HEK293 (cell line): ENCODE data around the gene SUMO3.

Source experiments
- CTCF ChIA-PET: fragments of 350-600 bp; formaldehyde crosslinking; extraction: SDS; loops from one replicate; lab custom pipeline; 2021; ENCODE audit warnings: antibody characterized with exemption; lab: Yijun Ruan, JAX
- POLR2A ChIA-PET: fragments of 300-600 bp; formaldehyde crosslinking; extraction: SDS; loops from one replicate; lab custom pipeline; 2020; ENCODE audit warnings: antibody characterized with exemption, inconsistent platforms; lab: Yijun Ruan, JAX
- H3K27ac ChIP-seq: fragments of 200-500 bp; sonication (Bioruptor generic); 2 replicates; pipeline ENCODE4 v1.5.1; 2014; ENCODE audit warnings: low read depth, low read length, control low read depth, inconsistent platforms; ENCODE audit errors: extremely low read depth
- H3K36me3 ChIP-seq, 2 experiments: fragments of 200-500 bp in 1 of 2; sonication (Bioruptor generic) in 1 of 2; 1 replicate in 1 of 2; 2 replicates in 1 of 2; pipeline ENCODE4 v1.5.1; 2014 to 2017; ENCODE audit warnings: inconsistent platforms in 2 of 2, low read length in 2 of 2; ENCODE audit not compliant: control insufficient read depth in 2 of 2, insufficient read depth in 1 of 2
- H3K4me1 ChIP-seq: fragments of 200-500 bp; sonication (Bioruptor generic); 2 replicates; pipeline ENCODE4 v1.5.1; 2014; ENCODE audit warnings: mild to moderate bottlenecking, low read length, inconsistent platforms; ENCODE audit not compliant: control insufficient read depth, insufficient read depth
- H3K4me3 ChIP-seq: 2 replicates; pipeline ENCODE4 v1.5.1; 2011; ENCODE audit warnings: low read depth, mild to moderate bottlenecking, control low read depth, low read length, moderate library complexity
- H3K9me3 ChIP-seq: fragments of 200-500 bp; sonication (Bioruptor generic); 2 replicates; pipeline ENCODE4 v1.5.1; 2014; ENCODE audit warnings: low read depth, low read length, inconsistent platforms; ENCODE audit not compliant: control insufficient read depth, insufficient read depth
- AEBP2 ChIP-seq: fragments of 450-650 bp; formaldehyde crosslinking; IDR thresholded peaks from 2 replicates; pipeline ENCODE4 v1.5.1; 2016; ENCODE audit warnings: missing biosample characterization, missing genetic modification characterization, borderline replicate concordance
- EGR2 ChIP-seq: fragments of 450-650 bp; formaldehyde crosslinking; IDR thresholded peaks from 2 replicates; pipeline ENCODE4 v1.5.1; 2016; ENCODE audit warnings: low read depth, missing biosample characterization, missing genetic modification characterization
- FEZF1 ChIP-seq: fragments of 450-650 bp; formaldehyde crosslinking; IDR thresholded peaks from 2 replicates; pipeline ENCODE4 v1.5.1; 2016; ENCODE audit warnings: missing biosample characterization, missing genetic modification characterization
- GLI4 ChIP-seq: fragments of 450-650 bp; formaldehyde crosslinking; IDR thresholded peaks from 2 replicates; pipeline ENCODE4 v1.5.1; 2016; ENCODE audit warnings: missing biosample characterization, missing genetic modification characterization
- PRDM1 ChIP-seq: fragments of 450-650 bp; formaldehyde crosslinking; IDR thresholded peaks from 2 replicates; pipeline ENCODE4; 2016; ENCODE audit warnings: missing biosample characterization, missing genetic modification characterization
- PRDM4 ChIP-seq: fragments of 450-650 bp; formaldehyde crosslinking; IDR thresholded peaks from 2 replicates; pipeline ENCODE4 v1.5.1; 2017; ENCODE audit warnings: missing biosample characterization, missing genetic modification characterization
- ZBTB1 ChIP-seq: fragments of 450-650 bp; formaldehyde crosslinking; IDR thresholded peaks from 2 replicates; pipeline ENCODE4 v1.5.1; 2016; ENCODE audit warnings: missing biosample characterization, missing genetic modification characterization
- ZBTB21 ChIP-seq: fragments of 450-650 bp; formaldehyde crosslinking; IDR thresholded peaks from 2 replicates; pipeline ENCODE4 v1.5.1; 2017; ENCODE audit warnings: missing biosample characterization, missing genetic modification characterization
- ZBTB26 ChIP-seq: fragments of 450-650 bp; formaldehyde crosslinking; optimal IDR thresholded peaks from 2 replicates; pipeline ENCODE3; 2016; ENCODE audit warnings: missing biosample characterization, mild to moderate bottlenecking, missing genetic modification characterization
- ZBTB6 ChIP-seq: fragments of 450-650 bp; formaldehyde crosslinking; IDR thresholded peaks from 2 replicates; pipeline ENCODE4 v1.5.1; 2017; ENCODE audit warnings: missing biosample characterization, missing genetic modification characterization
- ZNF121 ChIP-seq: fragments of 450-650 bp; formaldehyde crosslinking; IDR thresholded peaks from 2 replicates; pipeline ENCODE4 v1.5.1; 2016; ENCODE audit warnings: missing biosample characterization, missing genetic modification characterization
- ZNF132 ChIP-seq: fragments of 450-650 bp; formaldehyde crosslinking; IDR thresholded peaks from 2 replicates; pipeline ENCODE4 v1.5.1; 2017; ENCODE audit warnings: missing biosample characterization, missing genetic modification characterization, borderline replicate concordance
- ZNF146 ChIP-seq: fragments of 450-650 bp; formaldehyde crosslinking; IDR thresholded peaks from 2 replicates; pipeline ENCODE4 v1.5.1; 2016; ENCODE audit warnings: missing biosample characterization, missing genetic modification characterization
- ZNF155 ChIP-seq: fragments of 450-650 bp; formaldehyde crosslinking; IDR thresholded peaks from 2 replicates; pipeline ENCODE4 v1.5.1; 2016; ENCODE audit warnings: missing biosample characterization, missing genetic modification characterization
- ZNF324 ChIP-seq: fragments of 450-650 bp; formaldehyde crosslinking; IDR thresholded peaks from 2 replicates; pipeline ENCODE4 v1.5.1; 2016; ENCODE audit warnings: missing biosample characterization, missing genetic modification characterization
- ZNF354C ChIP-seq: fragments of 450-650 bp; formaldehyde crosslinking; IDR thresholded peaks from 2 replicates; pipeline ENCODE4 v1.5.1; 2016; ENCODE audit warnings: missing biosample characterization, missing genetic modification characterization, low read depth, borderline replicate concordance
- ZNF544 ChIP-seq: fragments of 450-650 bp; formaldehyde crosslinking; IDR thresholded peaks from 2 replicates; pipeline ENCODE4 v1.5.0; 2017; ENCODE audit warnings: missing biosample characterization, missing genetic modification characterization
- ZNF555 ChIP-seq: fragments of 450-650 bp; formaldehyde crosslinking; conservative IDR thresholded peaks from 2 replicates; pipeline ENCODE4 v1.5.1; 2017; ENCODE audit warnings: missing biosample characterization, mild to moderate bottlenecking, missing genetic modification characterization, inconsistent platforms
- ZNF558 ChIP-seq: fragments of 450-650 bp; formaldehyde crosslinking; IDR thresholded peaks from 2 replicates; pipeline ENCODE4 v1.5.1; 2016; ENCODE audit warnings: missing biosample characterization, missing genetic modification characterization
- ZNF561 ChIP-seq: fragments of 450-650 bp; IDR thresholded peaks from 2 replicates; pipeline ENCODE4 v1.5.1; 2018; ENCODE audit warnings: missing biosample characterization, missing genetic modification characterization, borderline replicate concordance
- ZNF596 ChIP-seq: fragments of 450-650 bp; IDR thresholded peaks from 2 replicates; pipeline ENCODE4 v1.5.0; 2018; ENCODE audit warnings: missing biosample characterization, mild to moderate bottlenecking, missing genetic modification characterization, moderate library complexity
- ZNF624 ChIP-seq: fragments of 450-650 bp; formaldehyde crosslinking; IDR thresholded peaks from 2 replicates; pipeline ENCODE4 v1.5.1; 2017; ENCODE audit warnings: missing biosample characterization, missing genetic modification characterization
- ZNF677 ChIP-seq: fragments of 450-650 bp; IDR thresholded peaks from 2 replicates; pipeline ENCODE4 v1.5.0; 2018; ENCODE audit warnings: missing biosample characterization, mild to moderate bottlenecking, missing genetic modification characterization, moderate library complexity
- ZNF692 ChIP-seq: fragments of 450-650 bp; formaldehyde crosslinking; IDR thresholded peaks from 2 replicates; pipeline ENCODE4 v1.5.1; 2016; ENCODE audit warnings: missing biosample characterization, missing genetic modification characterization
- ZNF791 ChIP-seq: fragments of 450-650 bp; formaldehyde crosslinking; IDR thresholded peaks from 2 replicates; pipeline ENCODE4 v1.5.1; 2016; ENCODE audit warnings: missing biosample characterization, missing genetic modification characterization
- ZSCAN23 ChIP-seq: fragments of 450-650 bp; formaldehyde crosslinking; IDR thresholded peaks from 2 replicates; pipeline ENCODE4 v1.5.1; 2016; ENCODE audit warnings: missing biosample characterization, missing genetic modification characterization
- ZSCAN30 ChIP-seq: fragments of 450-650 bp; IDR thresholded peaks from 2 replicates; pipeline ENCODE4 v1.5.1; 2018; ENCODE audit warnings: missing biosample characterization, mild to moderate bottlenecking, missing genetic modification characterization, moderate library complexity

Gene SUMO3

GRCh38 chr21:44802396-44803153, 15.3 kb downstream of the SUMO3 start (continued):
- no peak for TF ChIP-seq ZBTB26 (tag by site-specific recombination)
- no peak for TF ChIP-seq ZNF155 (tag by site-specific recombination)
- TF ChIP-seq FEZF1 (tag by site-specific recombination), result no peak

GRCh38 chr21:44801468-44802395, 16.1 kb downstream of the SUMO3 start, which contains the start of gene UBE2G2:
Gene UBE2G2, minus strand, starts transcription at chr21:44801820. Its CDS starts 72 bp downstream, at chr21:44801748.
- peaks cover 15 to 58% of the 10 kb centered on the region in 2 experiments for H3K36me3 ChIP-seq
- ChIA-PET POLR2A (interaction anchor here (0.7 to 2.9 kb wide), 14 partner anchors 8 to 486 kb away, joined by 3 to 22 read pairs (median 5); partner anchors contain the start of genes POFUT2, PTTG1IP and SUMO3), CTCF (interaction anchor here (0.5 to 2.7 kb wide), 14 partner anchors 9 to 362 kb away, joined by 3 to 21 read pairs (median 4); no protein-coding TSS in a partner anchor)
- H3K27ac ChIP-seq, result peak within 1 kb of the TSS; percentile 69; the same call in 1 of the 2 replicates
- no peaks in the 10 kb centered on the region for H3K9me3 ChIP-seq
- H3K4me3 ChIP-seq, result peak within 1 kb of the TSS; percentile 82
- peaks cover 4% of the 10 kb centered on the region; the same call in 1 of the 2 replicates for H3K4me1 ChIP-seq
- peak; percentile 85; the same call in 1 of the 2 replicates for TF ChIP-seq ZNF692 (tag by site-specific recombination)
- TF ChIP-seq ZNF354C (tag by site-specific recombination), result no peak
- TF ChIP-seq ZNF561, result peak; percentile 94
- TF ChIP-seq ZBTB1 (tag by site-specific recombination), result no peak
- no peak for TF ChIP-seq PRDM1 (tag by site-specific recombination)
- no peak for TF ChIP-seq ZBTB6
- TF ChIP-seq ZNF555 (tag by site-specific recombination), result no peak
- no peak for TF ChIP-seq ZNF544 (tag by site-specific recombination)
- TF ChIP-seq ZBTB21 (tag by site-specific recombination), result no peak
- TF ChIP-seq PRDM4 (tag by site-specific recombination), result no peak
- TF ChIP-seq GLI4 (tag by site-specific recombination), result no peak
- TF ChIP-seq ZNF132 (tag by site-specific recombination), result no peak
- TF ChIP-seq ZNF558, result no peak
- TF ChIP-seq ZNF791, result no peak; the same call in 1 of the 2 replicates
- TF ChIP-seq ZNF324 (tag by site-specific recombination), result peak; percentile 34; the same call in 1 of the 2 replicates
- TF ChIP-seq ZNF596 (tag by site-specific recombination), result no peak
- no peak for TF ChIP-seq ZNF624 (tag by site-specific recombination)
- no peak for TF ChIP-seq ZNF121
- no peak for TF ChIP-seq EGR2 (tag by site-specific recombination)
- TF ChIP-seq AEBP2 (tag by site-specific recombination), result no peak
- peak; percentile 56; the same call in 1 of the 2 replicates for TF ChIP-seq ZSCAN23 (tag by site-specific recombination)
- TF ChIP-seq ZNF146 (tag by site-specific recombination), result no peak; the same call in none of the 2 replicates
- peak; percentile 92 for TF ChIP-seq ZSCAN30 (tag by site-specific recombination)
- no peak for TF ChIP-seq ZNF677 (tag by site-specific recombination)
